ENCODE data around the gene AP2A2. TPM values are rescaled to one million over a fixed set of nuclear protein-coding genes. Genes with fewer than 3 reads are reported as not detected.

The AP2A2 gene
- total RNA-seq, 1 donor from 2014 or later = 9.5 TPM

DNA sequence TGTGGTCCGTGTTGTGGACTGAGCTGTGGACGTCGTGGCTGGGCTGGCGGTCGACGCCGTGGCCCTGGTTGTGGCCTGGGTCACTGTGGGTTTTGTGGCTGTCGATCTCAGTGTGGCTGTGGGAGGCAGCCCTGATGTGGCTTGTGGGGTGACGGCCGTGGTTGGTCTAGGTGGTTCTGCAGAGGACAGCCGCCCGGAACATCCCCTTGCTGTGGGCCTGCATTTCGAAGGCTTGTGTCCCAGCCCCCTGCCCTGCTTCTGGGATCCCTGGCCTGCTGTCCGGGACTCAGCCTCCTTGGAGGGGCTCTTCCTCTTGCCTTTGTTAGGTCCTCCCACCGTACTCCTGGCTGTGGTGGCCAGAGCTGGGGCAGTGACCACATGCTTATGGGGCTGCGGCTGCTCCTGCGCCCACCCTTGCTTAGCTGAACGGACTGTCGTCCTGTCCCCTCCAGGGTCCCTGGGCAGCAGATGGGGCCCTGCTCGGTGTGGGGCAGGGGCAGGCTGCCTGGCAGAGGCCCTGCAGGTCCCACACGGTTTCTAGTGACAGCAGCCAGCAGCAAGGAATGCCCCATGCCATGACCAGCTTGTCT is 93.7 kb downstream of the AP2A2 start:
- DNase-seq (ENCODE audit: low read depth) (no peak), FAIRE-seq (no peak)
- Histone ChIP-seq H3K27me3 (ENCODE audit: control insufficient read depth, insufficient read depth, low read length) (no peaks in the 10 kb centered on the region), H3K36me3 (ENCODE audit: control insufficient read depth, insufficient read depth, low read length) (no peaks in the 10 kb centered on the region), H3K4me3 (ENCODE audit: low read depth, low read length) (no peak overlapping the region)
- TF ChIP-seq, protein P1, sequence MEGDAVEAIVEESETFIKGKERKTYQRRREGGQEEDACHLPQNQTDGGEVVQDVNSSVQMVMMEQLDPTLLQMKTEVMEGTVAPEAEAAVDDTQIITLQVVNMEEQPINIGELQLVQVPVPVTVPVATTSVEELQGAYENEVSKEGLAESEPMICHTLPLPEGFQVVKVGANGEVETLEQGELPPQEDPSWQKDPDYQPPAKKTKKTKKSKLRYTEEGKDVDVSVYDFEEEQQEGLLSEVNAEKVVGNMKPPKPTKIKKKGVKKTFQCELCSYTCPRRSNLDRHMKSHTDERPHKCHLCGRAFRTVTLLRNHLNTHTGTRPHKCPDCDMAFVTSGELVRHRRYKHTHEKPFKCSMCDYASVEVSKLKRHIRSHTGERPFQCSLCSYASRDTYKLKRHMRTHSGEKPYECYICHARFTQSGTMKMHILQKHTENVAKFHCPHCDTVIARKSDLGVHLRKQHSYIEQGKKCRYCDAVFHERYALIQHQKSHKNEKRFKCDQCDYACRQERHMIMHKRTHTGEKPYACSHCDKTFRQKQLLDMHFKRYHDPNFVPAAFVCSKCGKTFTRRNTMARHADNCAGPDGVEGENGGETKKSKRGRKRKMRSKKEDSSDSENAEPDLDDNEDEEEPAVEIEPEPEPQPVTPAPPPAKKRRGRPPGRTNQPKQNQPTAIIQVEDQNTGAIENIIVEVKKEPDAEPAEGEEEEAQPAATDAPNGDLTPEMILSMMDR (IDR thresholded peaks at IDR 0.05; ENCODE audit: insufficient read depth, low read length, severe bottlenecking) = no peak

DNA sequence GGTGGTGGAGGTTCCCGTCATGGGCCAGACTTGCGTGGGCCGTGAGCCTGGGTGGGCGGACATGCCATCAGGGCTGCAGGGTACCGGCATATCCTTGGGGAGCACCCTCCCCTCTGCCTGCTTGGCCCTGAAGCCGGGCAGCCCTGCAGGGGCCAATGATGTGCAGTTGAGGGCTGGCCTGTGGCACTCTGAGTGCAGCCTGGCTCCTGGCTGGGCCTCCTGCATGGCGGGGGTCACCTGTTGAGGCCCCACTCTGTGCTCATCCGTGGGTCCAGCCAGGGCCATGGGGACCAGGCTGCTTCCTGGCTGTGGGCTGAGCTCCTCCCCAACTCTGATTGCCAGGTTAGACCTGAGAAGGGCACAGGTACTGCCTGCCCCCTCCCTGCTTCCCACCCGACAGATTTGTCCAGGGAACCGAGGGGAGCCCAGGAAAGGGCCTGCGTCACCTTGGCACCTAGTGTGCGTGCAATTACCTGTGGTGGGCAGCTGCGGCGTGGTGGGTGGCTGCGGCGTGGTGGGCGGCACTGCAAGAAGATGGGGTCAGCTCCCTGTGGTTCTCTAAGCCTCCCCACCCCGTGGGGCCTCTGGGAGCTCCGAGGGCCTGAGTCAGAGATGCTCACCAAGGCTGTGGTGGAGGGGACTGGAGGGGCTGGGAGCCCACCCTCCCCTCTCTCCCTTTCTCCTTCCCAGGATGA is 94.7 kb downstream of the AP2A2 start:
- no peak for FAIRE-seq
- TF ChIP-seq, protein P1 (IDR thresholded peaks at IDR 0.05; ENCODE audit: insufficient read depth, low read length, severe bottlenecking) = no peak
- no peak overlapping the region for H3K4me3 ChIP-seq (ENCODE audit: low read depth, low read length)

DNA sequence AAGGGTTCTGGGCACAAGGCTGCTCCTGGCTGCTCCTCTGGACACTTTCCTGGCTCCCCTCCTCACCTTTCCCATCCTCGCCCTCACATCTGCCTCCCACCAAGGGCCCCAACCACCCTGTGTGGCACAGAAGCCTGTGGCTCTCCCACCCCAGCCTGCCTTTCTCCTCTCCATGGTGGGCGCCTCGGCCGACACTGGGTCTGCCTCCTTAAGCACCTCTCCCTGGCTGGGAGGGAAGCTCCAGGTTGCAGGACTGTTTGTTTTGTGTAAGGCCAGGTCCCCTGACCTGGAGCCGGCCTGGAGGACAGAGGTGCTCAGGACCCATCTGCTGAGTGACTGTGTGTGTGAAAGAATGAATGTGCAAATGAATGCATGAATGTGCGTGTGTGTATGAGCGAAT is 96.7 kb downstream of the AP2A2 start:
- FAIRE-seq (no peak), DNase-seq (ENCODE audit: low read depth) (no peak)
- Histone ChIP-seq H3K4me3 (ENCODE audit: low read depth, low read length) (no peak overlapping the region), H3K27me3 (ENCODE audit: control insufficient read depth, insufficient read depth, low read length) (no peaks in the 10 kb centered on the region), H3K36me3 (ENCODE audit: control insufficient read depth, insufficient read depth, low read length) (no peaks in the 10 kb centered on the region)
- TF ChIP-seq, protein P1 (IDR thresholded peaks at IDR 0.05; ENCODE audit: insufficient read depth, low read length, severe bottlenecking) = no peak

More for the DNA sequence above, 94.7 kb downstream of the AP2A2 start:
- Histone ChIP-seq H3K36me3 (ENCODE audit: control insufficient read depth, insufficient read depth, low read length) (no peaks in the 10 kb centered on the region), H3K27me3 (ENCODE audit: control insufficient read depth, insufficient read depth, low read length) (no peaks in the 10 kb centered on the region)
- no peak for DNase-seq (ENCODE audit: low read depth)

DNA sequence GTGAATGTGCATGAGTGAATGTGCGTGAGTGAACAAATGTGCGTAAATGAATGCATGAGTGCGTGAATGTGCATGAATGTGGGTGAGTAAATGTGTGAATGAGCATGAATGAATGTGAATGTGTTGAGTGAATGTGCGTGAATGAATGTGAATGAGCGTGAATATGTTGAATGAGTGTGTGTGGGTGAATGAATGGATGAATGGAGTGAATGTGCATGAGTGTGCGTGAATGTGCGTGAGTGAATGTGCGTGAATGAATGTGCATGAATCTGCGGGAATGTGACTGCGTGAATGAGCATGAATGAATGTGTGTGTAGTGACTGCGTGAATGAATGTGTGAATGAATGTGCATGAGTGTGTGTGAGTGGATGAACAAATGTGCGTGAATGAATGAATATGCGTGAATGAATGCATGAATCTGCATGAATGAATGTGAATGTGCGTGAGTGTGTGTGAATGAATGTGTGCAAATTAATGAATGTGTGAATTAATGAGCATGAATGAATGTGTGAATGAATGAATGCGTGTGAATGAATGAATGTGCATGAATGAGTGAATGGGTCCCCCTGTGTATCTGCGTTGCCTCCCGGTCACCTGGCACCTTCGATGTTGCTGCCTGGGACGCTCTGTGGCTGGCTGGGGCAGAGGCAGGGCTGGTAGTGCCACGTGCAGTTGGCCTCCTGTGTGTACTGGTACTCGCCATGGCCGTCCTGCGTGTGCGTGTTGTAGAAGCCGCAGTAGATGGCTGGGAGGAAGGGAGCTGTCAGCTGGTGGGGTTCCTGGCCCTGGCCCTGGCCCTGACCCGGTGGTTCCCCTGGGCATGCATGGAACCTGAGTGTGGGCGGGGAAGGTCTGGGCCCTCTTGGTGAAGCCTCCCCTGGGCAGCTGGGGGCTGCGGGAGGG is 97.5 kb downstream of the AP2A2 start:
- TF ChIP-seq, protein P1 (IDR thresholded peaks at IDR 0.05; ENCODE audit: insufficient read depth, low read length, severe bottlenecking) = no peak
- Histone ChIP-seq H3K36me3 (ENCODE audit: control insufficient read depth, insufficient read depth, low read length) (no peaks in the 10 kb centered on the region), H3K27me3 (ENCODE audit: control insufficient read depth, insufficient read depth, low read length) (no peaks in the 10 kb centered on the region), H3K4me3 (ENCODE audit: low read depth, low read length) (no peak overlapping the region)
- no peak for DNase-seq (ENCODE audit: low read depth)
- FAIRE-seq = peak; percentile 97

DNA sequence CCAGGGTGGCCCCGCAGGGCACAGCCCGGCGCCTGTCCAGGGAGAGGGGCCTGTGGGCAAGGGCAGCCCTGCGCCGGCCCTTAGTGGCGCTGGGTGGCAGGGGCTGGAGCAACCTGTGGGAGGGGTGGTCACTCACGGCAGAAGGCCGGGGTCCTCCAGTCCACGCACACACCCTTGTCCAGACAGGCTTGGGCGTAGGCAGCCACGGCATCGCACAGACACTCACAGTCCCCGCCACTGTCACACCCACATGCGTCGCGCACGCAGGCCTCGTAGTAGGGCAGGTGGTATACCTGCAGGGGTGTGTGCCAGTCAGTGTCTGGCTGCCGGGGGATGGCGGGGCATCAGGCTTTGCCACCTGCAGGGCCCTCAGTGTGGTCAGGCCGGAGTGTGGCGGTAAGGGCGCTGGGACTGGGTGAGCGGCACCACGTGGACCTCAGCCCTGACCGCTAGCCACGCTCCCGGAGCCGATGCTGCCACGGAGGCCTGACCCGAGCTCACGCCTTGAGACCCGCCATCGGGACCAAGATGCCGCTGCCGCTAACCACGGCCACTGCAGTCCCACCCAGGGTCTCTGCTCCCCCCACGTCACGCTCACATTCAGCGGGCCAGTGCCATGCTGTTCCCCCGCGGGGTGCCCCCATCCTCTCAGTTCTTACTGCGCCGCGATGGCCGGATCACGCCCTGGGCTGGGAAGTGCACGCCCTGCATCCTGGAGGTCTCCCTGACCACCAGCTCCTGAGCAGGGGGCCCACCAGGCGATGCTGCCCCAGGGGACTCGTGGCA is 98.3 kb downstream of the AP2A2 start:
- Histone ChIP-seq H3K4me3 (ENCODE audit: low read depth, low read length) (no peak overlapping the region), H3K36me3 (ENCODE audit: control insufficient read depth, insufficient read depth, low read length) (no peaks in the 10 kb centered on the region), H3K27me3 (ENCODE audit: control insufficient read depth, insufficient read depth, low read length) (no peaks in the 10 kb centered on the region)
- TF ChIP-seq, protein P1 (IDR thresholded peaks at IDR 0.05; ENCODE audit: insufficient read depth, low read length, severe bottlenecking) = no peak
- FAIRE-seq (no peak), DNase-seq (ENCODE audit: low read depth) (no peak)

All from bronchial epithelial cell (primary cell).